Omental fat pad (tissue), 4 donors: ENCODE measurements around the gene UBXN11. TPM values are rescaled to one million over a fixed set of nuclear protein-coding genes. Genes with fewer than 3 reads are reported as not detected.

Source experiments
- ATAC-seq: fragments of 150-250 bp; one replicate; pipeline ENCODE4 v1.9.1; 2016; ENCODE audit warnings: mild to moderate bottlenecking, moderate library complexity; ENCODE audit not compliant: low FRiP score
- DNase-seq: peaks from one replicate; pipeline ENCODE4 v3.0.0-alpha.2; 2019; ENCODE audit warnings: low spot score
- total RNA-seq, 4 donors: library from RNA; depleted of rRNA; stranded (reverse); fragments of >200 nt; gene quantifications; one replicate each; pipeline ENCODE4 v1.1.0, GENCODE V29; 2016
- TF ChIP-seq, protein P1 (sequence below), 3 donors: fragments of 450-650 bp; IDR thresholded peaks; one replicate each; pipeline ENCODE4 v1.5.1; 2016 to 2017; ENCODE audit warnings: antibody characterized with exemption in 3 of 3, mild to moderate bottlenecking in 3 of 3, moderate library complexity in 2 of 3

Gene UBXN11
- total RNA-seq, 4 donors from 2014 or later: 12.2 to 23.8 (median 17.7) TPM

DNA sequence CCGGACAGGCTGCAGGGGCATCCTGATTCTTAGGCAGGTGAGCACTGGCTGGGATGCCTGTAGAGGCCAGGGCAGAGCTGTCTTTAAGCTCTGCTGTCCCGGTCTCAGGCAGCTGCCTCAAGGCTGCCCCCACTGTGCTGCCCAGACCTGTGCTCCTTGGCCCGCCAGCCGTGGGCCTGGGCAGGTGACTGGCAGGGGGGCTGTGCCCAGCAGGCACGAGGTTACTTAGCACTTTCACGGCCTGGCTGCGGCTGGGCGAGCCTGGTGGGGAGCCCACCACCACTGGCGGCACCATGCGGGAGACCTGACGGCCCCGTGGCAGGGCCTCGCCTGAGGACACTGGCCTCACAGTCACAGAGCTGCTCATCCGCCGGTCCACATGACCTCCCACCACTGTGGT lies 39.3 kb upstream of the UBXN11 start:
- ATAC-seq: no peak
- DNase-seq: no peak
- TF ChIP-seq, protein P1, sequence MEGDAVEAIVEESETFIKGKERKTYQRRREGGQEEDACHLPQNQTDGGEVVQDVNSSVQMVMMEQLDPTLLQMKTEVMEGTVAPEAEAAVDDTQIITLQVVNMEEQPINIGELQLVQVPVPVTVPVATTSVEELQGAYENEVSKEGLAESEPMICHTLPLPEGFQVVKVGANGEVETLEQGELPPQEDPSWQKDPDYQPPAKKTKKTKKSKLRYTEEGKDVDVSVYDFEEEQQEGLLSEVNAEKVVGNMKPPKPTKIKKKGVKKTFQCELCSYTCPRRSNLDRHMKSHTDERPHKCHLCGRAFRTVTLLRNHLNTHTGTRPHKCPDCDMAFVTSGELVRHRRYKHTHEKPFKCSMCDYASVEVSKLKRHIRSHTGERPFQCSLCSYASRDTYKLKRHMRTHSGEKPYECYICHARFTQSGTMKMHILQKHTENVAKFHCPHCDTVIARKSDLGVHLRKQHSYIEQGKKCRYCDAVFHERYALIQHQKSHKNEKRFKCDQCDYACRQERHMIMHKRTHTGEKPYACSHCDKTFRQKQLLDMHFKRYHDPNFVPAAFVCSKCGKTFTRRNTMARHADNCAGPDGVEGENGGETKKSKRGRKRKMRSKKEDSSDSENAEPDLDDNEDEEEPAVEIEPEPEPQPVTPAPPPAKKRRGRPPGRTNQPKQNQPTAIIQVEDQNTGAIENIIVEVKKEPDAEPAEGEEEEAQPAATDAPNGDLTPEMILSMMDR (IDR thresholded peaks at IDR 0.05): no peak

DNA sequence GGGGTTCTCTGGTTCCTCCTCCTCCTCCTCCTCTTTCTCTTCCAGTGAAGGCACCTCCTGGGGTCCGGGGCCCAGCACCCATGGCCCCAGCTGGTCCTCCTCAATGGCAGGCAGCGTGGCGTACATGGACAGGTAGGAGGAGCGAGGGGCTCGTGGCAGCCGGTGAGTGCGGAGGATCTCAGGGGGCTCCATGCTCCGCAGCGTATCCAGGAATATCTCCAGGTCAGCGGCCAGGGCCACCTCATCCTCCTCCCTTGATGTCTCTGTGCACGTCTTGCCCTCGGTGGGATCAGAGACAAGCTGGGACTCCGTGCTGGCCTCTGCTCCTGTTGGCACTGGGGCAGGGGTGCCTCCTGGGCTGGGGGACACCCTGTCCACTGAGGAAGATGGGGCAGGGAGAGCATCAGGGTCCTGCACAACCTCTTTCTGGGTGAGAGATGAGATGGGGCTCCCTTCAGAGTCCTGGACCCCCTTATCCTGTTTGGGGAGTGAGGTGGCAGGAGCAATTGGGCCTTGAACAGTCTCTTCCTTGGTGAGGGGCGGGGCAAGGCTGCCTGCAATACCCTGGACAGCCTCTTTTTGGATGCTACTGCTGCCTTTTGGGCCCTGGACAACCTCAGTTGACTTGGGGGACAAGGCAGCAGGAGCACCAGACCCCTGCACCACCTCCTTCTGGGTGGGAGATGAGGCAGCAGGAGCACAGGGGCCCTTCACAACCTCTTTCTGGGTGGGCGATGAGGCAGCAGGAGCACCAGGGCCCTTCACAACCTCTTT lies 37.9 kb upstream of the UBXN11 start:
- no peak for ATAC-seq
- no peak for DNase-seq
- TF ChIP-seq, protein P1 (IDR thresholded peaks at IDR 0.05): no peak

DNA sequence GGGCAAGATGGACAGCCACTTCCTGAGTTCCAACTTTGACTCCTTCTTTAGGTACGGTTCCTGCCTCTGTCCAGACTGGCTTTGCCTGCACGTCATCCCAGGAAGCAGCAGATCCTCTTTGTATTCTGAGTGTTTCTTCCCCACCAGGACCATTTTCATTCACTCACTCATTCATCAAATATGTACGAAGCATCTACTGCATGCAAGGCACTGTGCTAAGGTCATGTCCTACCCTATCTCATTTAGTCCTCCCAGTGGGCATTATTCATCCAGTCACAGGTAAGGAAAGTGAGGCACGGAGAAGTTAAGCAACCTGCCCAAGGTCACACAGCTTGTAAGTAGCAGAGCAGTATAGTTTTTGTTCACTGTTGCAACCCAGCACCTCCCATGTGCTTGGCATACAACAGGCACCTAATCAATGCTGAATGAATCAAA lies 33.6 kb upstream of the UBXN11 start:
- TF ChIP-seq, protein P1 (IDR thresholded peaks at IDR 0.05): no peak
- ATAC-seq: no peak
- no peak for DNase-seq

DNA sequence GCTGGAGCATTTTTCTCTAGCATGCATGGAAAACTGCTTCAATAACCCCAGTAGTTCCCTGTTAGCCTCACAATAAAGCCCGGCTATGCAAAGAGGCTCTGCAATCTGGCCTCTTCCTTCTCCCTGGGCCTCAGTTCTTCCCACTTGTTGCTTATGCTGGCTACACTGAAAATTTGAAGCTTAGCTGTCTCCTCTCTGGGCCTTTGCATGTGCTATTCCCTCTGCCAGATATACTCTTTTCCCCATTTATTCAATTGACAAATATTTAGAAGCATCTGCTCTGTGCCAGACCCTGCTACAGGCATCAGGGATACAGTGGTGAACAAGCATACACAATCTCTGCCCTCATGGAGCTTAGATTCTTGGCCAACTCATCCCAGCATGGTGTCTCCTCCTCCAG lies 32.2 kb upstream of the UBXN11 start:
- DNase-seq (no peak), ATAC-seq (no peak)
- TF ChIP-seq, protein P1 (IDR thresholded peaks at IDR 0.05): no peak

GRCh38 chr1:26337625-26338024 lies 31.2 kb upstream of the UBXN11 start:
- ATAC-seq (no peak), DNase-seq (no peak)
- TF ChIP-seq, protein P1 (IDR thresholded peaks at IDR 0.05): no peak

GRCh38 chr1:26337206-26337535 lies 30.7 kb upstream of the UBXN11 start:
- no peak for DNase-seq
- ATAC-seq: no peak
- TF ChIP-seq, protein P1 (IDR thresholded peaks at IDR 0.05): no peak
